ENCODE results near the gene TMEM218. TPM values are rescaled to one million over a fixed set of nuclear protein-coding genes. Genes with fewer than 3 reads are reported as not detected.
A peak's percentile ranks its signal among the peaks of the same experiment; 100 is the strongest.

The TMEM218 gene
- total RNA-seq, 1 donor from 2014 or later = 33.2 TPM

DNA sequence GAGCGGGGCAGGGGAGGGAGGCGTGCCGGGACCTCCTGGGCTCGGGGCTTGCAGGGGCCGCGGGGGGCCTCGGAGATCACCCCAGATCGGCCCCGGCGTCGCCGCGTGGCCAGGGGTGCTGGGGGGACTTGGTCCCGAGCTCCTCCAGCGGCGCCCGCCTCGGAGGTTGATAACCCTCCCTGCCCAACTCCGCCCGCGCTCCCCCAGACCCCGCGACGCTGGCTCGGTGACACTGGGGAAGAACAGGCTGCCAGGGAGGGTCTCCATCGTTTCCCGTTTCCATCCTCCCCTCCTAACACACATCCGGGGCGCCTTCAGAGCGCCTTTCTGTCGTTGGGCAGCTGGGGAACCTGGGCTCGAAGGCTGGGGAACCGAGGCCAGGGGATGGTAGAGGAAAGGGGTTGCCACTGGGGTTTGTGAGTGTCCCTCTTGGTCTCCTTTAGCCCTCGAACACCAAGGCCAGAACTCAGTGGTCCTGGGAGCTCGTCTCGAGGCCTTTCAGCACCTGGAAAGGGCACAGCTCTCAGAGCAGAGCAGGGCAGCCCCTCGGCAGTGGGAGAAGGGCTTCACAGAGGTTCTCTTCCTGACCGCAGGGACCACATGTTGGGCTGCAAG is 47.9 kb downstream of the TMEM218 start:
- H3K4me3 Mint-ChIP-seq = peak overlapping the region; percentile 69
- peaks cover 77% of the 10 kb centered on the region for H3K27me3 Mint-ChIP-seq
- no peaks in the 10 kb centered on the region for H3K9me3 Mint-ChIP-seq
- peak; percentile 63 for DNase-seq (ENCODE audit: extremely low spot score, unreplicated experiment)
- no peaks in the 10 kb centered on the region for H3K36me3 Mint-ChIP-seq
- H3K27ac Mint-ChIP-seq = no peak overlapping the region
- TF ChIP-seq, protein P1, sequence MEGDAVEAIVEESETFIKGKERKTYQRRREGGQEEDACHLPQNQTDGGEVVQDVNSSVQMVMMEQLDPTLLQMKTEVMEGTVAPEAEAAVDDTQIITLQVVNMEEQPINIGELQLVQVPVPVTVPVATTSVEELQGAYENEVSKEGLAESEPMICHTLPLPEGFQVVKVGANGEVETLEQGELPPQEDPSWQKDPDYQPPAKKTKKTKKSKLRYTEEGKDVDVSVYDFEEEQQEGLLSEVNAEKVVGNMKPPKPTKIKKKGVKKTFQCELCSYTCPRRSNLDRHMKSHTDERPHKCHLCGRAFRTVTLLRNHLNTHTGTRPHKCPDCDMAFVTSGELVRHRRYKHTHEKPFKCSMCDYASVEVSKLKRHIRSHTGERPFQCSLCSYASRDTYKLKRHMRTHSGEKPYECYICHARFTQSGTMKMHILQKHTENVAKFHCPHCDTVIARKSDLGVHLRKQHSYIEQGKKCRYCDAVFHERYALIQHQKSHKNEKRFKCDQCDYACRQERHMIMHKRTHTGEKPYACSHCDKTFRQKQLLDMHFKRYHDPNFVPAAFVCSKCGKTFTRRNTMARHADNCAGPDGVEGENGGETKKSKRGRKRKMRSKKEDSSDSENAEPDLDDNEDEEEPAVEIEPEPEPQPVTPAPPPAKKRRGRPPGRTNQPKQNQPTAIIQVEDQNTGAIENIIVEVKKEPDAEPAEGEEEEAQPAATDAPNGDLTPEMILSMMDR (conservative IDR thresholded peaks at IDR 0.05) = no peak
- no peaks in the 10 kb centered on the region for H3K4me1 Mint-ChIP-seq (ENCODE audit: unreplicated experiment)

DNA sequence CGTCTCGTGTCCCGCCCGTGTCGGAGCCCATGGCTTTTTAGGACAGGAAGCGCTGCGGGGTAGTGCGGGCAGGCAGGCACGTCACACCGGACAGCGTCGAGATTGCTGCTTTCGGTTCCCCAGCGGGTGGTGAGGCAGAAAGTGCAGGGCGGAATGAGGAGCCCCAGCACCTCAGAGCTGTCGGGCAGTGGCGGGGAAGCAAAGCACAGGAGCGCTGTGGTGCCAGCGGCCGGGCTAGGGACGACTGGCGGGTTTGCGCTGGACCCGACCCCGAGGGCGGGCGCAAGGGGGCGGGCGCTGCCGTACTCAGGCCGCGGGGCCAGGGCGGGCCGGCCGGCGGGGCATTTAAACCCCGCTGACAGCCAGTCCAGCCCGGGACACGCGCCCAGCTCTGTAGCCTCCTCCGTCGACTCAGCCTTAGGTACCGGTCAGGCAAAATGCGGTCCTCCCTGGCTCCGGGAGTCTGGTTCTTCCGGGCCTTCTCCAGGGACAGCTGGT is 48.4 kb downstream of the TMEM218 start, which contains the start of gene SLC37A2:
TSS of gene SLC37A2 (plus strand) at position 375 of the 498 bp plus-strand sequence. CDS start at position 438, 63 bp downstream.
- H3K9me3 Mint-ChIP-seq = no peaks in the 10 kb centered on the region
- TF ChIP-seq, protein P1 (conservative IDR thresholded peaks at IDR 0.05) = peak; percentile 53
- no peaks in the 10 kb centered on the region for H3K4me1 Mint-ChIP-seq (ENCODE audit: unreplicated experiment)
- peak; percentile 70 for DNase-seq (ENCODE audit: extremely low spot score, unreplicated experiment)
- H3K4me3 Mint-ChIP-seq = peak within 1 kb of the TSS; percentile 88
- no peaks in the 10 kb centered on the region for H3K36me3 Mint-ChIP-seq
- no peak within 1 kb of the TSS for H3K27ac Mint-ChIP-seq
- H3K27me3 Mint-ChIP-seq = peaks cover 74% of the 10 kb centered on the region

DNA sequence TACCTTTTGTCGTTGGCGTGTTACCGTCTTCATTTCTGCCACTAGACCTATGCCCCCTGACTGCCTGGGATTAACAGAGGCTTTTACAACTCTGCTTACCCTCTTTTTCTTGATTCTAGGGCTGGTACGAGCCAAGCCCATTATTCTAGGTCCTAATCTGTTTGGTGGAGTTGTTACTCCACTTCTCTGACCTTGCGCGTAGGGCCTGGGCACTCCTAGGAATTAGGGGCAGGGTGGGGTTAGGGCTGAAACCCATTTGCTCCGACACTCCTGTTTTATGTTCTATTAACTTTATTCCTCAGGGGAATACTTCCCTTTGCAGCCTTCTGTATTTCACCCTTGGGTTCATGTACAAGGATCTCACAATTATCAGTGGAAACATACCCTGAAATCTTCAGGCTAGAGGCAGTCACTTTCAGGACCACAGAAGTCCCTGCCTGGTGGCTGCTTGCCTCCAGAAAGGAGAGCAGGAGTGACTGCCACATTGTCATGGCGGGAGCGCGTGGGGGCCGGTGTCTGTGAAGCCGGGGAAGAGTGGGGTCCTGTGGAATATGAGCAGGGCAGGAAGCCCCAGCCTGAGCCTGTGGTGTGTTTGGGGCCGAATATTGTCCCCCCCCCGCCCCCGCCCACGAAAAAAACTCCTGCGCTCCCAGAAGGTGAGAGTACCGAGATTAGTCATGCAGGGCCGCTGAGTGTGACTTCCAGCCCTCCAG is 49.1 kb downstream of the TMEM218 start:
- Mint-ChIP-seq H3K4me3 (peak overlapping the region; percentile 88), H3K36me3 (no peaks in the 10 kb centered on the region), H3K27ac (no peak overlapping the region), H3K27me3 (peaks cover 69% of the 10 kb centered on the region), H3K9me3 (no peaks in the 10 kb centered on the region), H3K4me1 (ENCODE audit: unreplicated experiment) (no peaks in the 10 kb centered on the region)
- DNase-seq (ENCODE audit: extremely low spot score, unreplicated experiment) = no peak
- TF ChIP-seq, protein P1 (conservative IDR thresholded peaks at IDR 0.05) = no peak

DNA sequence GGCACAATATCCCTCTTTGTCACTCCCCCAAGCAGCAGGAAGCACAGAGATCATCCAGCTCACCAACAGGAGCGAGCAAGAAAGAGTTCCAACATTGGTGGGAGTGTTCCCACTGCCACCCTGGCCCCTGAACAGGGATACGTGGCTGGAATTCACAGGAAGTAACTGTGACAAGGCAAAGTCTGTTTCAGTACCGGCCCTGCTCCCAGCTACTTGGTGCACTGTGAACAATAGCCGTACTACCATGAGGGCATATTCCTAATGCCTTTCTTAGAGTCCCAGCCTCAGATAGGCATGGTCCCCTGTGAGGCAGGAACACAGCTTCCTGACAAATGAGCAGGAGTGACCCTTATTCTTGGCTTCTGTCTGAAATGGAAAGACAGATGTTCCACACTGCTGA is 50.1 kb downstream of the TMEM218 start:
- H3K4me3 Mint-ChIP-seq = no peak overlapping the region
- H3K27me3 Mint-ChIP-seq = peaks cover 64% of the 10 kb centered on the region
- no peaks in the 10 kb centered on the region for H3K36me3 Mint-ChIP-seq

DNA sequence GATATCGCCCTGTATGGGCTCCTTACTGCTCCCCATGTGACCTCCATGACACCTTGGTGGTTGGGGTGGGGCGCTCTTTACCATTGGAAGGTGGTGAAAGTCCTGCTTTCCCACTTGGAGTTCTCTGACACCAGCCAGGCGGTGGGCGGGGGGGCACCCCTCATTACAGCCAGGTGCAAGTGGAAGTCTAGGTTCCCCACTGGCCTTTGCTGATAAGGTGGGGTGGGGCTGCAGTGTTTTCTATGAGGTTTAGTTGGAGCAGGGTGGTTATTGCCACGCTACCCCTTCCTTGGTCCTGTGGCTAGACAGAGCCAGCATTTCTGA is 53.8 kb downstream of the TMEM218 start:
- no peak for DNase-seq (ENCODE audit: extremely low spot score, unreplicated experiment)
- no peak overlapping the region for H3K27ac Mint-ChIP-seq
- peaks cover 32% of the 10 kb centered on the region for H3K27me3 Mint-ChIP-seq
- no peaks in the 10 kb centered on the region for H3K36me3 Mint-ChIP-seq
- H3K4me3 Mint-ChIP-seq = no peak overlapping the region
- TF ChIP-seq, protein P1 (conservative IDR thresholded peaks at IDR 0.05) = no peak
- peaks cover 4% of the 10 kb centered on the region for H3K4me1 Mint-ChIP-seq (ENCODE audit: unreplicated experiment)
- H3K9me3 Mint-ChIP-seq = no peaks in the 10 kb centered on the region

More for the DNA sequence above, 50.1 kb downstream of the TMEM218 start:
- H3K4me1 Mint-ChIP-seq (ENCODE audit: unreplicated experiment) = peaks cover 4% of the 10 kb centered on the region
- H3K27ac Mint-ChIP-seq = no peak overlapping the region
- H3K9me3 Mint-ChIP-seq = no peaks in the 10 kb centered on the region
- TF ChIP-seq, protein P1 (conservative IDR thresholded peaks at IDR 0.05) = no peak
- no peak for DNase-seq (ENCODE audit: extremely low spot score, unreplicated experiment)
